OCI-LY1 (cell line): Measurements from ENCODE around the gene HSPA1B.

Source experiments
- H2AFZ ChIP-seq: fragments of 200-600 bp; sonication (generic), shearing (Covaris generic); 2 replicates; pipeline ENCODE4 v1.6.0; 2014; ENCODE audit warnings: antibody characterized with exemption, mild to moderate bottlenecking, low read length
- H3F3A ChIP-seq: fragments of 200-600 bp; sonication (generic), shearing (Covaris generic); 2 replicates; pipeline ENCODE4 v1.6.0; 2014; ENCODE audit warnings: mild to moderate bottlenecking, antibody characterized with exemption, low read length, moderate library complexity; ENCODE audit not compliant: insufficient read depth
- H3K27ac ChIP-seq: fragments of 200-600 bp; sonication (generic); 2 replicates; pipeline ENCODE4 v1.5.1; 2014; ENCODE audit warnings: low read length, mixed run types, mild to moderate bottlenecking, low read depth; ENCODE audit not compliant: poor library complexity, severe bottlenecking
- H3K27me3 ChIP-seq: fragments of 200-600 bp; sonication (generic); 2 replicates; pipeline ENCODE4 v1.6.0; 2014; ENCODE audit warnings: antibody characterized with exemption, mild to moderate bottlenecking, low read length, moderate library complexity; ENCODE audit not compliant: insufficient read depth
- H3K36me3 ChIP-seq: fragments of 200-600 bp; sonication (generic); 2 replicates; pipeline ENCODE4 v1.6.1; 2014; ENCODE audit warnings: mild to moderate bottlenecking, antibody characterized with exemption, low read length, moderate library complexity, mixed read lengths; ENCODE audit not compliant: insufficient read depth
- H3K4me1 ChIP-seq: fragments of 200-600 bp; sonication (generic); 2 replicates; pipeline ENCODE4 v1.5.1; 2014; ENCODE audit warnings: mild to moderate bottlenecking, low read length, moderate library complexity; ENCODE audit not compliant: insufficient read depth, severe bottlenecking
- H3K4me2 ChIP-seq: fragments of 200-600 bp; sonication (generic), shearing (Covaris generic); 2 replicates; pipeline ENCODE4 v1.6.1; 2014; ENCODE audit warnings: low read length
- H3K4me3 ChIP-seq: fragments of 200-600 bp; sonication (generic); 2 replicates; pipeline ENCODE4 v1.5.1; 2014; ENCODE audit warnings: low read length, low read depth, mild to moderate bottlenecking, mixed read lengths; ENCODE audit not compliant: poor library complexity, severe bottlenecking
- H3K79me2 ChIP-seq: fragments of 200-600 bp; shearing (Covaris generic); 2 replicates; pipeline ENCODE4 v1.6.1; 2016; ENCODE audit warnings: mixed run types, low read length, mixed read lengths; ENCODE audit not compliant: insufficient read depth
- H3K9ac ChIP-seq: fragments of 200-600 bp; sonication (generic), shearing (Covaris generic); 2 replicates; pipeline ENCODE4 v1.6.1; 2014; ENCODE audit warnings: mild to moderate bottlenecking, low read length, mixed read lengths
- H3K9me2 ChIP-seq: fragments of 200-600 bp; sonication (generic), shearing (Covaris generic); 2 replicates; pipeline ENCODE4 v1.6.1; 2014; ENCODE audit warnings: low read depth, mild to moderate bottlenecking, low read length, mixed read lengths
- H3K9me3 ChIP-seq: fragments of 200-600 bp; shearing (Covaris generic); 2 replicates; pipeline ENCODE4 v1.6.1; 2014; ENCODE audit warnings: low read length, mixed read lengths
- H4K20me1 ChIP-seq: fragments of 200-600 bp; sonication (generic), shearing (Covaris generic); 2 replicates; pipeline ENCODE4 v1.6.0; 2016; ENCODE audit warnings: mild to moderate bottlenecking, low read length; ENCODE audit not compliant: insufficient read depth
- CTCF ChIP-seq: fragments of 200-600 bp; sonication (generic), shearing (Covaris generic); IDR thresholded peaks from 2 replicates; pipeline ENCODE4 v1.5.1; 2017; ENCODE audit warnings: mild to moderate bottlenecking, antibody characterized with exemption, low read length, moderate library complexity, mixed read lengths
- EZH2 ChIP-seq: fragments of 200-600 bp; sonication (generic), shearing (Covaris generic); IDR thresholded peaks from 2 replicates; pipeline ENCODE4 v1.8.0; 2017; ENCODE audit warnings: borderline replicate concordance, mixed run types, mild to moderate bottlenecking, antibody characterized with exemption, low read length, moderate library complexity, mixed read lengths

HSPA1B gene

GRCh38 chr6:31811645-31812044 lies 15.9 kb upstream of the HSPA1B start:
- H4K20me1 ChIP-seq: no peaks in the 10 kb centered on the region
- TF ChIP-seq EZH2 (no peak), CTCF (no peak)
- H3K9me3 ChIP-seq: no peaks in the 10 kb centered on the region
- H3K4me3 ChIP-seq: no peak overlapping the region
- H3K4me1 ChIP-seq: peaks cover 9% of the 10 kb centered on the region
- H3K27ac ChIP-seq: no peak overlapping the region
- H3K36me3 ChIP-seq: no peaks in the 10 kb centered on the region
- H3K27me3 ChIP-seq: no peaks in the 10 kb centered on the region; the same call in 1 of the 2 replicates
- H3K9me2 ChIP-seq: no peaks in the 10 kb centered on the region
- H3K79me2 ChIP-seq: no peaks in the 10 kb centered on the region
- H3K4me2 ChIP-seq: no peak overlapping the region
- no peak overlapping the region for H2AFZ ChIP-seq
- no peak overlapping the region for H3K9ac ChIP-seq
- no peaks in the 10 kb centered on the region for H3F3A ChIP-seq

GRCh38 chr6:31813465-31813849 lies 14.1 kb upstream of the HSPA1B start:
- Histone ChIP-seq H3K27ac (no peak overlapping the region), H3F3A (no peaks in the 10 kb centered on the region), H3K27me3 (no peaks in the 10 kb centered on the region; the same call in 1 of the 2 replicates), H3K4me2 (no peak overlapping the region), H2AFZ (no peak overlapping the region), H3K4me1 (peaks cover 5% of the 10 kb centered on the region), H3K79me2 (no peaks in the 10 kb centered on the region), H3K9ac (no peak overlapping the region), H3K36me3 (no peaks in the 10 kb centered on the region), H3K9me3 (no peaks in the 10 kb centered on the region), H3K4me3 (no peak overlapping the region), H4K20me1 (no peaks in the 10 kb centered on the region), H3K9me2 (no peaks in the 10 kb centered on the region)
- TF ChIP-seq EZH2: no peak
- no peak for TF ChIP-seq CTCF

DNA sequence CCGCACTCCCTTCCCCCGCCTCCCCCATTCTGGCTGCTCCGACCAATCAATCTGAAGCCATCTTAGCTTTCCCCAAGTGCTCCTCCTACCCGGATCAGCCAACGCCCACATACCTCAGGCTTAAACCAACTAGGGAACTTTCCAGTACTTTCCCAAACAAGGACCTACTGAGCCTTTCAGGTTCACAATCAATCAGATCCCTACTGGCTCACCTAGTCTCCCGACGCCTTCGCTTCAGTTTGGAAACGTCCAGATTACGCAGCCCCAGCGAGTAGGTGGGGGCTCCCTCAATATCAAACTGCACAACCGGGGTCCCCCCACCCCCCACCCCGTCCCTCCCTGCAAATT lies 12.9 kb upstream of the HSPA1B start:
- Histone ChIP-seq H3K27me3 (no peaks in the 10 kb centered on the region; the same call in 1 of the 2 replicates), H3K9me2 (no peaks in the 10 kb centered on the region), H3K79me2 (no peaks in the 10 kb centered on the region), H3K4me2 (no peak overlapping the region), H3K4me1 (peaks cover 5% of the 10 kb centered on the region), H3K9ac (no peak overlapping the region), H3F3A (no peaks in the 10 kb centered on the region), H3K36me3 (no peaks in the 10 kb centered on the region), H3K27ac (no peak overlapping the region), H4K20me1 (no peaks in the 10 kb centered on the region), H2AFZ (no peak overlapping the region), H3K9me3 (no peaks in the 10 kb centered on the region), H3K4me3 (no peak overlapping the region)
- no peak for TF ChIP-seq CTCF
- no peak for TF ChIP-seq EZH2
